Pulmonary artery endothelial cell (primary cell): ENCODE data around the gene TMEM41A. TPM values are rescaled to one million over a fixed set of nuclear protein-coding genes. Genes with fewer than 3 reads are reported as not detected.

Source experiments
- DNase-seq: peaks from one replicate; pipeline ENCODE4 v3.0.0-alpha.2; 2011; ENCODE audit warnings: low read depth, low spot score
- total RNA-seq: library from RNA; depleted of rRNA; stranded (reverse); fragments of >200 nt; gene quantifications from 2 replicates; pipeline ENCODE4 v1.2.3, GENCODE V29; 2014

Gene TMEM41A
- total RNA-seq, result 11.6 and 12.7 TPM in 2 replicates

GRCh38 chr3:185498503-185499396 lies at the start of gene TMEM41A:
TSS of gene TMEM41A (minus strand) at chr3:185499035. CDS start at chr3:185498961, 74 bp downstream.
- peak; percentile 66 for DNase-seq

GRCh38 chr3:185540695-185541094 lies 41.9 kb upstream of the TMEM41A start:
- no peak for DNase-seq

GRCh38 chr3:185539934-185540333 lies 41.1 kb upstream of the TMEM41A start:
- no peak for DNase-seq

GRCh38 chr3:185537369-185537970 lies 38.6 kb upstream of the TMEM41A start:
- peak; percentile 81 for DNase-seq

- no peak for DNase-seq
Observed at GRCh38 chr3:185534511-185534910, 35.7 kb upstream of the TMEM41A start.

- no peak for DNase-seq
Observed at GRCh38 chr3:185532901-185533300, 34.1 kb upstream of the TMEM41A start.

GRCh38 chr3:185530856-185531255 lies 32.0 kb upstream of the TMEM41A start:
- no peak for DNase-seq

GRCh38 chr3:185528532-185528931 lies 29.7 kb upstream of the TMEM41A start:
- no peak for DNase-seq

- DNase-seq, result no peak
Observed at GRCh38 chr3:185527364-185527763, 28.5 kb upstream of the TMEM41A start.

GRCh38 chr3:185526349-185526951 lies 27.6 kb upstream of the TMEM41A start:
- no peak for DNase-seq

GRCh38 chr3:185521349-185522138 lies 22.7 kb upstream of the TMEM41A start:
- no peak for DNase-seq

GRCh38 chr3:185519021-185519420 lies 20.2 kb upstream of the TMEM41A start:
- DNase-seq, result no peak

GRCh38 chr3:185517387-185518130 lies 18.7 kb upstream of the TMEM41A start:
- no peak for DNase-seq

- DNase-seq, result no peak
Observed at GRCh38 chr3:185511711-185512110, 12.9 kb upstream of the TMEM41A start.

- DNase-seq, result no peak
Observed at GRCh38 chr3:185508335-185508991, 9.6 kb upstream of the TMEM41A start.

GRCh38 chr3:185507883-185508282 lies 9.0 kb upstream of the TMEM41A start:
- DNase-seq, result no peak

GRCh38 chr3:185504636-185505035 lies 5.8 kb upstream of the TMEM41A start:
- no peak for DNase-seq

- DNase-seq, result no peak
Observed at GRCh38 chr3:185503521-185503920, 4.7 kb upstream of the TMEM41A start.

- DNase-seq, result no peak
Observed at GRCh38 chr3:185502987-185503386, 4.2 kb upstream of the TMEM41A start.

GRCh38 chr3:185490241-185490640 lies 8.6 kb downstream of the TMEM41A start:
- no peak for DNase-seq
